NOMO-1 (cell line): ENCODE measurements around the gene ZP1.
A peak's percentile ranks its signal among the peaks of the same experiment; 100 is the strongest.
"Not testable (repeated sequence)": the region's sequence is repeated elsewhere in the genome, so short reads cannot be mapped to it uniquely, and the experiment has no call there.

Source experiments
- DNase-seq, 2 experiments: peaks; one replicate each; lab custom pipeline; 2025; ENCODE audit not compliant: unreplicated experiment in 2 of 2; lab: John Stamatoyannopoulos, UW

The ZP1 gene

DNA sequence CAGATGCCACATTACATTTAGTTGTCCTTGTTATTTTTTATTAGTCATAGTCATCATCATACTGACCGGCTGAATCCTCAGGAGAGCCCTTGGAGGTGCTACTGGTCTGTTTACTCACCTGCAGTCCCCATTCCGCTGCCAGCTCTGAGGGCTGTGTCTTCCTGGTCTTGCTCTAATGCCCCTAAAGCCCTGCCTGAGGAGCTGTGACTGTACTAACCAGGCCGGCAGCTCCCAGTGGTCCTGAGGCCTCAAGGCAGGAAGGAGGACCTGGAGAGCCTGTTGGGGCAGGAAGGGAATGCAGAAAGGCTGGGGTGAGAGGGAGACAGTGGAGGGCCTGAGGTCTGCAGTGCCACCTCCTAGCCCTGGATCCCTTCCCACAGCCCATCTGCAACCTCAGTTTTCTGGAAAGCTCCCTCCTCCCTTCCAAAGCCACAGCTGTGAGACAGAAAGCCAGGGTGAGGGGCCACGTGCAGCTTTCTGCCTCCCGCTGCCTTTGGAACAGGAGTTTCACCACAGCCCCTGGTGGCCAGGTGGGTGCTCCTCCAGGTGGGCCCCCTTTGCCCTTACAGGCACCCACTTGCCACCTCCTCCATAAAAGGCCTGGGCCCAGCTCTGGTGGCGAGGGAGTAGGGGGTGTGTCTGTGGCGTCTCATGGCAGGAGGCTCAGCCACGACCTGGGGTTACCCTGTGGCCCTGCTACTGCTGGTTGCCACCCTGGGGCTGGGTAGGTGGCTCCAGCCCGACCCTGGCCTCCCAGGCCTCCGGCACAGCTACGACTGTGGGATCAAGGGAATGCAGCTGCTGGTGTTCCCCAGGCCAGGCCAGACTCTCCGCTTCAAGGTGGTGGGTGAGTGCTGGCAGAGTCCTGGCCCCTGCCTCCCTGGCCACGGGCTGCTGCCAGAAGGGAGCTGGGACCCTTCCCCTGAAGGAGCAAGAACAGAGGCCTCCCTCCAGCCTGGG is at the start of gene ZP1:
TSS of gene ZP1 (plus strand) at position 632 of the 960 bp plus-strand sequence. CDS start at position 652, 20 bp downstream.
- no peak for DNase-seq

DNA sequence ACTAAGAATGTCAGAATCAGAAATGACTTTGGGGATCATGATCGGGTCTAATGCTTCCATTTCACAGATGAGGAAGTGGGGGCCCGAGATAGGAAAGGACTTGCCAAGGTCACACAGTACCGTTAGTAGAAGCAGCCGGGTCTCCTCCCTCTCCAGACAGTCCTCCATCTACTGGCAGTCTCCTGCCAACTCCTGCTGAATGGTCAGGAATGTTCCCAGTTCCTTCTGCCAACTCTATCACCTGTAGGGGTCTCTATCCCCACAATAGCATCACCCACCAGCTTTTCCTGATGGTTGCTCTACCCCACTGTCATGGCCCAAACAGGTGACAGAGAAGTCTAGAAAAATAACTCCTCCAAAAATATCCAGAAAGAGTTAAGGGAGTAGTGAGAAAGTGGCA is 49.3 kb upstream of the ZP1 start:
- DNase-seq = no peak

GRCh38 chr11:60821827-60822599 is 45.3 kb upstream of the ZP1 start:
- no peak for DNase-seq

- DNase-seq = not testable (repeated sequence)
These were observed 43.5 kb upstream of the ZP1 start for GRCh38 chr11:60823745-60824306.

- DNase-seq = no peak
These were observed 42.2 kb upstream of the ZP1 start for GRCh38 chr11:60825118-60825517.

GRCh38 chr11:60825790-60826189 is 41.6 kb upstream of the ZP1 start:
- DNase-seq = no peak

DNA sequence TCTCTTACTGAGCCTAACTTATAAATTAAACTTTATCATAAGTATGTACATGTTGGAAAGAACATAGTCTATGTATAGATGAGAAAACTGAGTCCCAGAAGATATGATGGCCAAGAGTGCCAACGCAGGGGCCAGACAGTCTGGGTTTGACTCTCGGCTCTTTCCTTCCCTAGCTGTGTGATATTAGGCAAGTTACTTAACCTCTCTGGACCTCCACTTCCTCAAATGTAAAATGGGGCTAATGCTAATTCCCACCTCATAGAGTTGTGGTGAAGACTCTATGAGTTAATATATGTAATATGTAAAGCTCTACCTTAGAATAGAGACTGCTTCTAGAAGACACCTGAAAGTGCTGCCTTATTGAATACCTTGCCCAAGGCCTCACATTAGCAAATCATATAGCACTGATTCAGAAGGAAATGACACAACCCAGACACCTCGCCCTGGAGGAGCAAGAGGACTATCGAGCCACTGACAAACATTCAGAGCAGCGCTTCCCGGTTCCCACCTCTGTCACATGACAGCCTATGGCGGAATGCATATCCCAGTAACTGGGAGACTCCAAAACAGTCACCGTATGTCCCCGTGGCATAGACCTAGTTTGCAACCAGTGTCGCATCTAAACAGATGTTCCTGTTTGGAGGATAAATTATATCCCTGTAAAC is 36.7 kb upstream of the ZP1 start:
- DNase-seq = no peak

GRCh38 chr11:60831143-60831500 is 36.2 kb upstream of the ZP1 start:
- DNase-seq = peak; percentile 59 to 71

GRCh38 chr11:60831501-60832079 is 35.8 kb upstream of the ZP1 start:
- no peak for DNase-seq

DNA sequence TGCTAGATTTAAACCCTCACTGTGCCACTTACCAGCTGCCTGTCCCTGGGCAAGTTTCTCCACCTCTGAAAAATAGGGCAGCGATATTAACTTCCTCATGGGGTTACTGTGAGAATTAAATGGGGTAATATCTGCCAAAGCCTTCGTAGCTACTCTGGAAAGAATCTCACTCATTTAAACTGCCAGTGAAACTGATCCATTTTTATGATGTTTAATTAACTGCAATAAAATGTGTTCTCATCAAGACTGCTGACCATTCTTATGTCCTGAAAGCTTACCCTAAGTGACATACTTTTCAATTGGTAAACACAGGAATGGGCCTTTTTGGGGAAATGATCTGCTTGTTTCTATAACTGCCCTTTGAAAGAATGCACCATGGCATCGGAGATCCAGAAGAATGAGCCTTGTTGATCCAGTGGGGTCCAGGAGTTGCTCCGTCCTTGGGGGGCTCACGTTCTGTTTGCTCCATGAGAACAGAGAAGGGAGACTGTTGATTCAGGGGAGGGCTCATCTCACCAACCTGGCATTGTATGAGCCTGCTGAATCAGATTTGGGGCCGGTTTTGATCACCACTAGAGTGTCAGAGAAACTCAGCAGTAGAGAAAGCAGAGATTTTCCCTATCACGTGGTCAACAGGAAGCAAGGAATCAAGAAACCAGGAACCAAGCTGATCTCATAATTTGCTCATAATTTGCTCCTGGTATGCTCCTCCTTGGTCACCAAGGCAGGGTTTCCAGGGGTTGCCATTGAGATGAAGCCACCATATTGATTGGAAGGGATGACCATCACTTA is 32.4 kb upstream of the ZP1 start:
- no peak for DNase-seq

- peak; percentile 6 to 67 for DNase-seq
These were observed 31.9 kb upstream of the ZP1 start for GRCh38 chr11:60835534-60835846.

DNA sequence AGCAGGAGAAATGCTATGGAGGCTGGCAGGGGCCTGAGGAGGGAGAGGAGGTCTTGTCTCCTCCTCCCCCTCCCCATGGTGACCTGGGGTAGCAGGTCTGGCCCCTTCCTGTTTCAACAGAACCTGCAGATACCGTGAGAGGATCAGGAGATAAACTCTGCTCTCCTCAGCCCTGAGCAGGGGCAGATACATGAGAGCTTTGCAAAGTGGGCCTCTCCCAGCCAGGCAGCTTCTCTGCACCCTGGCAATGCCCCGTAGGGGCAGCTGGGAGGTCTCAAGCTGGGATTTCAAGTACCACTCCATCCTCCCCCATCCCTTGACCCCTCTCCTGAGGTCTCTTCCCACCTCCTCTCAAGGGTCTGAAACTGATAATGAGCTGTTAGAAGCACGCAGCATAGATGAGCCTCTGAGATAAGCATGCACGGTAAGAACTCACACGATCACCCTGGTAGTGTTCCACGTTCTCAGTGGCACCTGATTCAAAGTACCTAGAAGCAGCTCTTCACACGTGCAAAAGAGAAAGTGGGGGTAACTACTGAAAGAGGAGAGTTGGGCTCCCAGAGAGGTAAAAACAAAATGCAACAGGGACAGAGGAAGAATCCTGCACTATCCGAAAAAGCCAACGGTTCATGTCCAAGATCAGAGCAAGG is 30.4 kb upstream of the ZP1 start:
- no peak for DNase-seq

GRCh38 chr11:60838132-60838531 is 29.2 kb upstream of the ZP1 start:
- DNase-seq = no peak

GRCh38 chr11:60840470-60841430 is 26.6 kb upstream of the ZP1 start:
- no peak for DNase-seq

DNA sequence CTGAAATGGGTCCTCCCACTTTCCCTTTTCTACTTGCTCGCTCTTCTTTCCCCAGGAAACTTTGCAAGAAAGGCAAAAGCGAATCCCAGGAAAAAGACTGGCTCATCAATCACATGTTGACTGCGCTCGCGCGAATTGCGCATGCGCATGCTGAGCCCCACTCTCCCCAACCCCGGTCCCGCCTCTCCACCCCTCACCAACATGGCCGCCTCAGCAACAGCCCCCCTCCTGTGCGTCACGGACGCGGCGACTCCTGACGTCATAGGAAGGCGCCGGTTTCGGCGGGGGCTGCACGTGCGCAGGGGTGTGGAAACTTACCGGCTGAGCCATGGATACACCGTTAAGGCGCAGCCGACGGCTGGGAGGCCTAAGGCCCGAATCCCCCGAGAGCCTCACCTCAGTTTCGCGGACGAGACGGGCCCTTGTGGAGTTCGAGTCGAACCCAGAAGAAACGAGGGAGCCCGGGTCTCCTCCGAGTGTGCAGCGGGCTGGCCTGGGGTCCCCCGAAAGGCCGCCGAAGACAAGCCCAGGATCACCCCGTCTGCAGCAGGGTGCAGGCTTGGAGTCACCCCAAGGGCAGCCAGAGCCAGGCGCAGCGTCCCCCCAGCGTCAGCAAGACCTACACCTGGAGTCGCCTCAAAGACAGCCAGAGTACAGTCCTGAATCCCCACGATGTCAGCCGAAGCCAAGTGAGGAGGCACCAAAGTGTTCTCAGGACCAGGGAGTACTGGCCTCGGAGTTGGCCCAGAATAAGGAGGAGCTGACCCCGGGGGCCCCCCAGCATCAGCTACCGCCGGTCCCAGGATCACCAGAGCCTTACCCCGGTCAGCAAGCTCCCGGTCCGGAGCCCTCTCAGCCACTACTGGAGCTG is 25.3 kb upstream of the ZP1 start, which contains the start of gene CCDC86:
TSS of gene CCDC86 (plus strand) at position 317 of the 871 bp plus-strand sequence. CDS start at position 329, 12 bp downstream.
- DNase-seq = peak; percentile 85 to 91

DNA sequence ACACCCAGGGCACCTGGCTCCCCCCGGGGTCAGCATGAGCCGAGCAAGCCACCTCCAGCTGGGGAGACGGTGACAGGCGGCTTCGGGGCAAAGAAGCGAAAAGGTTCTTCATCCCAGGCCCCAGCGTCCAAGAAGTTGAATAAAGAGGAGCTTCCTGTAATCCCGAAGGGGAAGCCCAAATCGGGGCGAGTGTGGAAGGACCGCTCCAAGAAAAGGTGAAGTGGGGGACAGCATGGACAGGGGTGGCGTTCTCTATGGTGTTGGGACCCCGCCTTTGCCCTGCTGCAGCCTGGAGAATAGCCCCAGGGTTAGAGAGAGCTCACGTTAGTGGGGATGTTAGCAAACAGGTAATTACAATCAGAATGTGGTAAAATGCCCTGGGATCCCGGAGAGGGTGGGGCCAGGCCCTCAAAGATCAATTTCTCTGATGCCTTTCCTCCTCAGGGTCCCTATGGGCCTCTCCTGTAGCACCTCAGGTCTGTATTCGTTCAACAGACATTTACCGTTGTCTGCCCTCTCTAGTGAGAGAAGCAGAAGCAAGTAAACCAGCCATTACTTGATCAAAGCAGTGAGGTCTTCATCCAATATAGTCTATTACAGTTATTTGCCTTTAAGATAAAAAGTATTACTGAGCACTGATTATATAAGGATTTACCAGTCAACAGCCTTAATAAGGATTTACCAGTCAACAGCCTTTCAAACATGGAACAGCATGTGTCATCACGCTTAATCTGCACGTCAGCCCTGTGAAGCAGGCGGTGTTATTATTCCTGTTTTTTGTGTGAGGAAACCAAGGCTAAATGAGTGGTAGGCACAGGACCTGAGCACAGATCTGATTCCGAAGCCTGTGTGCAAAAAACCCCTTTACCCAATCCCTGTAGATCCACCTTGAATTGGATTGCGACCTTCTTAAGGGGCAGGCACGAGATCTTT is 24.4 kb upstream of the ZP1 start:
- DNase-seq = no peak
